AG10803 (cell line): ENCODE data around the gene MYO16.

Source experiments
- DNase-seq: peaks from one replicate; pipeline ENCODE4 v3.0.0; 2010; ENCODE audit warnings: low read depth
- H3K4me3 ChIP-seq: 2 replicates; pipeline ENCODE4 v1.5.1; 2011; ENCODE audit warnings: mild to moderate bottlenecking, low read length, control low read depth
- TF ChIP-seq, protein P1 (sequence below): conservative IDR thresholded peaks from 2 replicates; pipeline ENCODE4 v1.5.1; 2011; ENCODE audit warnings: mild to moderate bottlenecking, low read length, control low read depth, inconsistent platforms

MYO16 gene

DNA sequence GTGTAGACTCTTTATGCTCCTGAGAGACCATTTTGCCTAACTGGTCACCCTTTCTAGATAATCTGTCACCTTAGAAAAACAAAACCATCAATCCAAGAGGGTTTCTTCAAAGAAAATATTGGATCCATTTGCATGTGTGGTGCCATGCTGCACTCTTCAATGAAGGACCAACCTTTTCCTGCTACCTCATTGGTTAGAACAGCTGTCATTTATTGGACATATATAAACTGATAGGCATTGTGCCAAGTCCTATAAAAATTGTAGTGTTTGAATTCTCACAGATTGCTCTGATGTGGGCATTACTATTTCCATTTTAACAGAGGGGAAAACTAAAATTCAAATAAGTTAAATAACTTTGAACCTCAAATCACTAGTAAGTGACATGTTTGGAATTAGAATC is 333.2 kb downstream of the MYO16 start:
- TF ChIP-seq, protein P1, sequence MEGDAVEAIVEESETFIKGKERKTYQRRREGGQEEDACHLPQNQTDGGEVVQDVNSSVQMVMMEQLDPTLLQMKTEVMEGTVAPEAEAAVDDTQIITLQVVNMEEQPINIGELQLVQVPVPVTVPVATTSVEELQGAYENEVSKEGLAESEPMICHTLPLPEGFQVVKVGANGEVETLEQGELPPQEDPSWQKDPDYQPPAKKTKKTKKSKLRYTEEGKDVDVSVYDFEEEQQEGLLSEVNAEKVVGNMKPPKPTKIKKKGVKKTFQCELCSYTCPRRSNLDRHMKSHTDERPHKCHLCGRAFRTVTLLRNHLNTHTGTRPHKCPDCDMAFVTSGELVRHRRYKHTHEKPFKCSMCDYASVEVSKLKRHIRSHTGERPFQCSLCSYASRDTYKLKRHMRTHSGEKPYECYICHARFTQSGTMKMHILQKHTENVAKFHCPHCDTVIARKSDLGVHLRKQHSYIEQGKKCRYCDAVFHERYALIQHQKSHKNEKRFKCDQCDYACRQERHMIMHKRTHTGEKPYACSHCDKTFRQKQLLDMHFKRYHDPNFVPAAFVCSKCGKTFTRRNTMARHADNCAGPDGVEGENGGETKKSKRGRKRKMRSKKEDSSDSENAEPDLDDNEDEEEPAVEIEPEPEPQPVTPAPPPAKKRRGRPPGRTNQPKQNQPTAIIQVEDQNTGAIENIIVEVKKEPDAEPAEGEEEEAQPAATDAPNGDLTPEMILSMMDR = no peak
- no peak for DNase-seq
- H3K4me3 ChIP-seq = no peak overlapping the region

DNA sequence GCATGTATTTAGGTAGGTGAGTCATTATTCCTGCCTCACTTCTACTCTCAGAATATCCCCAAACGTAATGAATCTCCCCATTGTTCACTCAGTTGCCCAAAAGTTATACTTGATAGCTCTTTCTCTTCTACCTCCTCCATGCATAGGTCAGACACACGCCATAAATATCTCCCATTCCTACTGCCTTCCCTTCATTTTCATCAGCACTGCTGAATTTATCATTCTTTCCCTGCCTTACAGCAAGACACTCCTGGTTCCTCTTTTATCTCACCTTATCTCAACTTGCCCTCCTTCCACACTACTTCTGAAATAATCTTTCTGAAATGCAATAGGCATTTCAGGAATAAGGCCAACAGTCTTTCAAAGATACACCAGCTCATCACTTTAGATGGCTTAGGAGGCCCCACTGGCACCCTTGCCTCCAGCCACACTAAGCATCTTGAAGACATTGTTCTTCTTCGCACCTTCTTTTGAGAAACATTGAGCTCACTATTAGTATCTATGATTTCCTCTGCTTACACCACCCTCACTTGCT is 333.9 kb downstream of the MYO16 start:
- TF ChIP-seq, protein P1 = no peak
- no peak for DNase-seq

DNA sequence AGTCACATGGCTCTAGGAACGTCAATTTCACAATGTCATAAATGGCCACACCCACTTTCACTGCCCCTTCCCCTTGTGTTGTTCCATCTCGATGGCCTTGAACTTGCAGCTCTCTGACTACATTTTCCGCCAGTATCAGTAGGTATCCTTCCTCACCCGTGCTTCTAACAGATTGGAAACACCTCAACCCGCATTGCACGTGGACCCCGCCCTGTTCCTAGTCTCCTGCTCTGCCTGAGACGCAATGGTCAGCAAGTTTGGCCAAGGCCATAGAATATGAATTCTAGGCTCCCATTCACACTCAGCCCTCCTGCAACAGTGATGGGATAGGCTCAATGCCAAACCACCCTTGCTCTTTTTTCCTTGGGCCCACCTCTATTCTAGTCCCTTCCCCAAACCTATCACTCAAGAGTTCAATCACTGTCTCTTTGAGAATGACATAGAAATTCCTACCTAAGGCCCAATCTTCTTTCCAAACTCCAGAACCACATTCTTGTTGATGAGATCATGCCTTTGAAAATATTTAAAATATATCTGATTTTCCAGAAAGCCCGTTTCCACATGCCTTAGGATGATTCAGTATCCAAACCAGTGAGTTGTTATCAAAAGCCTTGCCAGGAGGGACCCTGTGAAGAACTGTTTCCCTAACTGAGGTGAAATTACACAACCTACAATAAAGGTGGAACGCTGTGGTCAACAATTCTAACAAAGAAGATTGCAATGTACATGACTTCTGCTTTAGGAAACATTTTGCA is 334.6 kb downstream of the MYO16 start:
- DNase-seq = peak; percentile 65
- no peak overlapping the region for H3K4me3 ChIP-seq
- TF ChIP-seq, protein P1 = no peak

More for the DNA sequence above, 333.9 kb downstream of the MYO16 start:
- H3K4me3 ChIP-seq = no peak overlapping the region

DNA sequence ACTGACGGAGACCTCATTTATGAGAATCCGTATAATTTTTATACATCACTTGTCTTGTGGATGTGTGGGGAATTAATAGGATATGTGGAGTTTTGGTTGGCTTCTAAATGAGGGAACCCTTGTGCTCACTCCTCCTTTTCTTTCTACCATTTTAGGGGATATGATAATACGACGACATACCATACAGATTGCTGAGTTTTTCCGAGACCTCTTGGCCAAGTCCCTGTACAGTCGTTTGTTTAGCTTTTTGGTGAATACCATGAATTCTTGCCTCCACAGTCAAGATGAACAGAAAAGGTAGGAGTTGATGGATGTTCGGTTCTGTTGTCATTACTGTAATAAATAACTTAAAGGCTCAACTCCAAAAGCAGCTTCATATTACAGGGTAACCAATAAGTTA is 335.2 kb downstream of the MYO16 start:
- no peak for DNase-seq
- TF ChIP-seq, protein P1 = no peak
- H3K4me3 ChIP-seq = no peak overlapping the region

DNA sequence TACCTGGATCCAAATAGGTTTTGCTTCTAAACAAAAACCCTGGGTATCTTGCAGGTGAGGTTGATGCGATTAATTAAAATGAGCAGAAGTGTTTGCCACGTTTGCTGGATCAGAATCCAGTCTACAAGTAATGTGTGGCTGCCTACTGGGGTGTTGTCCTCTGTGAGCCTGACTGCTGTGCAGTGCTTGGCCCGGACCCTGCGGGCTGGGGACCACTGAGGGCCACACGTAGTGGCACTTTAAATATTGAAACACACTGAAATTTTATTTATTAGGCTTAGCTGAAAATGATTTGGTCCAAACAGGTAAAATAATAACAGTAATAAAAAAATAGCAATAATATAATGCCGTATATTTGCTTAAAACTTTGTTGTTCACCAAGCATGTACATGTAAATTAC is 338.0 kb downstream of the MYO16 start:
- no peak overlapping the region for H3K4me3 ChIP-seq
- TF ChIP-seq, protein P1 = no peak
- DNase-seq = no peak

DNA sequence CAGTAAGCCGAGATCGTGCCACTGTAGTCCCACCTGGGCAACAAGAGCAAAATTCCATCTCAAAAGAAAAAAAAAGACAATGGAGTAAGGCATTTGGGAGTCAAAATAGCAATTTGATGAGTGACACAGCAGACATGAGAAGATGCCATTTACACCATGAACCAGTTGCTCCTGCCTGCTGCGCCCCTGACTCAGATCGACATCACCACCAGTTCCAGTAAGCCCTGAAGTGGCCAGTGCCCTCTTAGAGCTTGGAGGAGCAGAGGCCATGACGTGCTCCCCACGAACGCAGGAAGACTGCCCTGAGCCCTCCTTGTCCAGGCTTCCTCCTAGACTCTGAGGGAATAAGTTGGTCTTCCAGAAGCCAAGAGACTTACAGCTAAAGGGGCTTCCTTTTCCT is 339.2 kb downstream of the MYO16 start:
- TF ChIP-seq, protein P1 = no peak
- H3K4me3 ChIP-seq = no peak overlapping the region
- DNase-seq = no peak

DNA sequence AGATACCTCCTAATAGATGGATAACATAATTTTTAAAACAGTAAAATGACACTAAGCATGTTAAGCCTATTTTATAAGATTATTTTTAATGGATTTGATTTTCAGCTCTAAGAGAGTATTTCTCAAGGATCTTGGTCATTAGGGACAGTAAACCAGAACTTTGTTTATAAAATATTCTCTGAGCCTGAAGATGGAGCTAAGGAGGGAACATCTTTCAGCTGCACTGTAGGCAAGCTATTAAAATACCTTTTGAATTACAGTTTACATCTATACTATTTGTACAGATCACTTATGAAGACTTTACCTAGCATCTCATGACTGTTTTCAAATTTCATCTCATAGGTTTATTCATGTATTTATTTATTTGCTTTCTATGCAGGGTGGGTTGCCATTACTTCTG is 345.3 kb downstream of the MYO16 start:
- TF ChIP-seq, protein P1 = no peak
- no peak overlapping the region for H3K4me3 ChIP-seq
- DNase-seq = no peak
